NCI-H526 (cell line): ENCODE results near the gene DVL2.

Experiments
- DNase-seq, 2 experiments: peaks; one replicate each; lab custom pipeline; 2025; lab: John Stamatoyannopoulos, UW

Gene DVL2

DNA sequence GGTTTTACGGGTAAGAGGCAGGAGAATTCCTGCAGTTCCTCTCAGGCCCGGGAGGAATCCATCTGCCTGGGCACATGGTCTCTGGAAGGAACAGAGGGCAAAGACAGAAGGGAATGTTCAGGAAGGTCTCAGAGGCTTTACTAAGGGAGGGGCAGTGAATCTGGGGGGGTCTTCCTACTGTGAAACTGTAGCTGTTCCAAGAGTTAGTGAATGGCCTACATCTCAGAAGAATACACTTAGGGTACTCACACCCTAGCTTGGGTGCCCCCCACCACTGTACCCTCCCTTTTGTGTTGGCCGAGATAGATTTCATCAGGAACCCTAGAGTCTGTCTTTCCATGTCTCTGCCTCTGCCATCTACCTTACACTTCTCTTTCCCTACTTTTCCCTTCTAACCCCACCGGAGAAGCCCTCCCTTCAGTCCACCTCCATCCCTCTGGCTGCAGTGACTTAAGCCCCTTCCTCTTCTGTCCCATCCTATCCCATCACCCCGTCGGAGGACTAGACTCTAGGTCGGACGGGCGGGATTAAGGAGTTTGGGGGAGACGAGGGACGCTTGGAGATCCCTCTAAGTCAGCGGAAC is 15.0 kb downstream of the DVL2 start:
- no peak for DNase-seq

DNA sequence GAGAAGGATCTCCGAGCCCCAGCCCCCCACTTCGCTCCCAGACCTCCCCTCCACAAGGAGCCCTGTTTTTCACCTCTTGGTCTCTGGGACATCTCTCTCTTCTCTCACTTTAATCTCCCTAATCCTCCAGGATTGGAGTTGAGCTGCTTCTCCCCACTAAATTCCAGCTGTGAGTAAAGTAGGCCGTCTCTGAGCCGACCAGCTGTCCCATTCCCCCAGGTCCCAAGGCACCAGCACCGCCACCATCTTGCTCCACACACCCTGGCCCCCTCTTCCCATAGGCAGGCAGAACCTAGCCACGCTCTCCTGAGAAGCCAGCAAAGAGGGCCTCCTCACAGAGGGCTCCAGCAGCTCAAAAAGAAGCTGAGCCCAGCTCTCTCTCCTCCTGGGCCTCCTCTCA is 15.6 kb downstream of the DVL2 start:
- no peak for DNase-seq

DNA sequence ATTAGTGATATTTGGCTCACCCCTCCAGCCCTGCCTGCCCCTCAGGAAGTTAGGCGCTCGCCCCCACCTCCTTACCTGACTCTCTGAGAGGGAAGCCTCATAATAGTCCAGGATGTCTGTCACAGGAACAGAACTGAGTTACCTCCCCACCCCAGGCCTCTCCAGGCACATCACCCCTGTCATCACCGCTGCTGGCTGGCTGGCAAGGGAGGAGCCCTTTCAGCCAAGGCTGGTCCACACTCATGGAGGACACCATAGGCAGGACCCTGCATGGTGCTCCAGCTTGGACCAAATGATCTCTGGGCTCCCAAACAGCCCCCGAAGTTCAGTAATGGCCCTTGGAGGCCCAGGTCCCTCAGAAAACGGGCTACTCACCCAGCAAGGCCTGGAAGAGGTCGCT is 16.2 kb downstream of the DVL2 start:
- no peak for DNase-seq

DNA sequence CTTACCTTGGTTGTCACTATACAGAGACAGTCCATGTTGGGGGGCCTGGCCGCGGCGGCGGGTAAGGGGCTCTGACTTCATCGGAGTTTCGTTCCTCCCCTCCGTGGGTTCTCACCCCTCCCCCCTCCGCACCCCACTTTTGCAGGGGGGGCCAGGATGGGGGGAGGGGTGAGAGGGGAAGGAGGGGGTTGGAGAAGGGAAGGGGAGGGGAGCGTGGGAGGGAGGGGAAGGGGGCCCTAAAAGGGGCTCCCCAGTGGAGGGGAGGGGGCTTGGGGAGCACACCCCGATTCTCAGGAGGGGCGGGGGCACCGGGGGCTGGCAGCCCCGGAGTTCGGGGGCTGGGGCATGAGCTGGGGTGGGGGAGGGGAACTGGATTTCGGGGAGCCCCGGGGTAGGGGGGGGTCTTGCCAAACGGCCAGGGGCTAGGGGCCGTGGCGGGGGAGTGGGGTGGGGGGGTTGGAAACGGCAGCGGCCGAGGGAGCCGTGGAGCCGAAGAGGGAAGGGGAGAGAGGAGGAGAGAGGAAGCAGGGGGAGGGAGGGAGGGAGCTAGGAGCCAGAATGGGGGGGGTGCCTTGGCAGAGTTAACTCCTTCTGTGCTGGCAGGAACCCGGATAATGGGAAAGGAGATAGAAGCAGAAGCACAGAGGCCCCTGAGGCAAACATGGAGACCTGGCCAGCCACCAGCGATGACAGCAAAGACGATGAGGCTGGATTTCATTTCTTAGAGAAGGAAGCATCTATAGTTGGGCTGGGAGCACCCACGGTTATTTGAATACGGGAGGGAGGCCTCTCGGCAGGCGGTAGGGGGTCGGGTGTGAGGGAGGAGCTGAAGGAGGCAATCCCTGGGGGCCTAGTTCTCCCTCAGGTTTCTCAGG is 17.0 kb downstream of the DVL2 start:
- DNase-seq = peak in 1 of 2 experiments; percentile 61

DNA sequence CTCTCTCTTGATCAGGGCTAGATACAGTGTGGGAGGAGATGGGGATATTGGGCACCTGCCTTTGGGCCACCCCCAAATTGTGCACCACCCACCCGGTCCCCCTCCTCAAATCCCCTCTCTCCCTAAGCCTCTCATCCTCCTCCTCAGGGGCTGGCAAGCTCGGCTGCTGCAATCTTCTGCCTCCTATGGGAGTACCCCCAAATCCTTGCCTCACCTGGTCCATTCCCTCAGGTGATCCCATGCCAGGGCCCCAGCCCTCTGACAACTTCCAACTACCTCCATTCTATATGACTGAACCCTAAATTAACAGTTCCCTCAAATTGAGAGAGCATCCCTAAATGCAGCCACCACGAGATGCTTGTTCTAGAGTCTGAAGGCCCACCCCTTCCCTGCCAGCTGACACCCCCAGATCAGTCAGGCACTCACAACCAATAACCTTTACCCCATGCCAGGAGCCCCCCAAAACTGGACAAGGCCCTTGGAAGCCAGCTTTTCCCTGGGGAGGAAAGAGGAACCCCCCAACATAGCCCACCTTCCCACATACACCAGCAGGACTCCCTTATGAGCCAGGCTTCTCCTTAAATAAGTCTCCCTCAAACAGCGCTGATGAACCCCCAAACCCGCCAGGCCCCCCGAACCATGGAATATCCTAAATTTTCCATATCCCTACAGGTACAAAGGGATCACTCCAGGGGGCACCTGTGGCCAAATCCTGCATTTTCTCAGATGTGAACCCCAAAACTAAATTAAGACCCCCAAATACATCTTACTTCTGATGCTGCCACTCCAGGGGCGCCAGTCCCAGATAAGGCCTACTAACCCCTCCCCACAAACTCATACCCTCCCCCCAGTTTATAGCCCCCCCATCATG is 17.8 kb downstream of the DVL2 start:
- DNase-seq = no peak

DNA sequence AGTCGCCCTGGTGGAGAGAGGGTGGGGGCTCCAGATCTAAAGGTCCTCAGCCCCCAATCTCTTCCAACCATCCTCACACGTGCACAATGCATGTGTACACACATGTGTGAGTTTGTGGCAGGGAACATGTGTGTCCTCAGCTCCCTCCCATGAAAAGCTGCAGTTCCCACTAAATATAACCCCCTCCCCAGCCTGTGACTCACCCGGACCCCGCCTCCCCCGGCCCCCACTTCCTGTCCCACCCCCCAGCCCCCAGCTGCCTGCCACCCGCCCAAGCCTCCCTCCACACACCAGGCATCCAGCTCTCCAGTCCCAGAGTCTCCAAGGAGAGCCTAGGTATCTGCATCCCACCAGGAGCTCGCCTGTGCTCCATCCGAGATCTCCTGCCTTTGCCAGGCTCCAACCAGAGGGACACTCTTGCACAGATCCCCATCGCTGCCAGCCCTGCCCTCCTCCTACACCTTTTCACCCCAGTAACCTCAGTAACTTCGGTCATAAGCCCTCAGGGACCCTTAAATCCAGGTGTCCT is 18.6 kb downstream of the DVL2 start:
- no peak for DNase-seq

DNA sequence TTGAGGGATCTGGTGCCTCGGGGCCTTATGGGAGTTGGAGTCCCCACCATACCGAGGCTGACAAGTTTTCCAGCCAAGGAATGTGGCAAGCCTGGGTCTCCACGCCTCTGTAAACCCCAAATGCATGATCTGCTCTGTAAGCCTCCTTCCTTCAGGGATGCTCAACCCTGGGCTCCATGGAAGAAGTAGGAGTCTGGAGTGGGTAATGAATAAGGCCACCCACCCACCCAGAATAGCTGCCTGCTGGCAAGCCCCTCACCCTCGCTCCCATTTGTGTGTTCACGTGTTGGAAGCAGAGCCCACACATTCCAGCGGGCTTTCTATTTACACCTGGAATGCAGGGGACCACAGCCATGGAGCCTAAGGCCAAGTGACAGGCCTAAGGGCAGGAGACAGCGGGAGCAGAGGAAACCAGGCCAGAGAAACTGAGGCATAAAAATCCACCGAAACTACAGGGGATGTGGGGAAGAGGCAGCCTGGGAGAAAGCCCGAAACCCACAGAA is 19.1 kb downstream of the DVL2 start:
- no peak for DNase-seq

DNA sequence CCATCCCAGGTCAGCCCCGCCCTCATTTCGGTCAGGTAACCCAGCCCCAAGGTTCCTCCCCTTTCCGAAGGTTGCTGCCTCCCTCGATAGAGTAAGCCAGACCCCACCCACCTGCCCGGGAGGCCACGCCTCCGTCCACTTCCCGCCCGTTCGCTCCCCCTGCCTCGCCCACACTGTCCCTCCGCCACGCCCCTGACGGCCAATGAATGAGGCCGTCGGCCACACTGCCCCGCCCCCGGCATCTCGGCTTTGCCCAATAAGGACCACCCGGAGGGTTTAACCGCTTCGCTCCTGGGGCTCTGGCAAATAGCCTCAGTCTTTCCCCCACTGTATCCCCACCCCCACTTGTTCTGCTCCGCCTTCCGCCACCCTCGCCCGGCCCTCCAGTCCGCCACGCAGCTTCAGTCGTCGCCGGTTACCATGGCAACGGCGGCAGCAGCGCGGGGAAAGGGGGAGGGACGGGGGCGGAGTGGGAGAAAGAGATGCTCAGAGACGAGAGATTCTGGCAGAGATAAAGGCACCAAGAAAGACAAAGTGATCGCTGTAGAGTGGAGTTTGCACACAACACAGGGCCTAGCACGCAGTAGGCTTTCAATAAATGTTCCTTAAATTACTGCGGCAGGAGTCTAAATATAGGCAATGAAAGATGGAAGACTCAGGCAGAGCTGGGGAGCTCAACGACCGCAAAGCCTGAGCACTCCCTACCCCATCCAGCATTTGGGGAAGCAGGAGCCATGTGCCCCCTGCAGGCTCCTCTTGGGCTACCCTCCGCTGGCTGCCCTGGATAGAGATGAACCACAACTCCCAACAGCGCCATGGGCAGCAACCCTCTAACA is 19.8 kb downstream of the DVL2 start:
- DNase-seq = peak; percentile 92 to 98

DNA sequence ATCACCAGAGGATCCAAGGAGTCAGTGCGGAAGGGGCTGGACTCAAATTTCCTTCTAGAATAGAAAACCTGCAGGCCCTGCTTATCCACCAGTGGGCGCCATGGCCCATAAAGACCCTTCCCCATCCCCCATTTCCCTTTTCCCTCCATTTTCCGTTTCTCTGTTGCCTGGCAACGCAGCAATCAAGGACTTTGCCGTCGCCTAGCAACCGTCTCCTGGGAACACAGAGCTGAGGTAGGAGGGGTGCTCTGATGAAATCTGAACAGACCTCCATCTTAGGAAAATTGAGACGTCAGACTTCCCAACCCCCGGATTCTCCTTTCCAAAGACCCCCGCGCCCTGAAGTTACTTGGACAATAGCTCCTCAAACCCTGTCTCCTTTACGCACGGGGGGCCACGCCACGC is 20.4 kb downstream of the DVL2 start:
- peak; percentile 87 to 91 for DNase-seq

DNA sequence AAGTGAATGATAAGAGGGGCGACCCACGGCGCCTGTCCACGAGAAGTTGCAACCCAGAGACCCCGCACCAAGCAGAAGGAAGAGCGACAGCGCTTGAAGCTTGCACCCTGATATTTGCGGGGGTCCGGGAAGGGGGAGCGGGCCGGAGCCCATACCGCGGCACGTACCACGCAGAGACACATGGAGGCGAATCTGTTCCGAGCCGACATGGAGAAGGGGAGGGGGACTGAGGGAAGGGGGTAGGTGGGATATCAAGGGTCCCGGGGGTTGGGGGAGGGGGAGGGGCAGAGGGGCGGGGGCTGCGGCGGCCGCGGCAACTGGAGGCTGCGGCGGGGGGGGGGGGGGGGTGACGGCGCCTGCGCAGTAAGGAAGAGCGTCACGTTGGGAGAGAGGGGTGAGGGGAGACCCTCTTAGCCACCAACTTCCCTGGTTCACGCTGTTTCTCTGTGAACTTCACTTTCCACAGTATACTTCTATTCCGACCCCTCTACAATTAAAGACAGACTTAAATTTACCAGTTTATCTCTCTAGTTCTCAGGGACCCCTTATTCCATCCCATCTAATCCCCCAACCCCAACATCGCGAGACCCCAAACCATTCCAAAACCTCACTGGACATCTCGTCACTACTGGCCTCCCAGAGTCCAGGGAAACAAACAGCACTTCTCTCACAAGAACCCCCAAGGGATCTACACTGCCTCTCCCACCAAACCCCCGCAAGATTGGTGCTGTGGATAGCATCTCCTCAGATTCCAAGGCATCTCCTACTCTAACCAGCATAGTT is 22.6 kb downstream of the DVL2 start:
- DNase-seq = no peak

DNA sequence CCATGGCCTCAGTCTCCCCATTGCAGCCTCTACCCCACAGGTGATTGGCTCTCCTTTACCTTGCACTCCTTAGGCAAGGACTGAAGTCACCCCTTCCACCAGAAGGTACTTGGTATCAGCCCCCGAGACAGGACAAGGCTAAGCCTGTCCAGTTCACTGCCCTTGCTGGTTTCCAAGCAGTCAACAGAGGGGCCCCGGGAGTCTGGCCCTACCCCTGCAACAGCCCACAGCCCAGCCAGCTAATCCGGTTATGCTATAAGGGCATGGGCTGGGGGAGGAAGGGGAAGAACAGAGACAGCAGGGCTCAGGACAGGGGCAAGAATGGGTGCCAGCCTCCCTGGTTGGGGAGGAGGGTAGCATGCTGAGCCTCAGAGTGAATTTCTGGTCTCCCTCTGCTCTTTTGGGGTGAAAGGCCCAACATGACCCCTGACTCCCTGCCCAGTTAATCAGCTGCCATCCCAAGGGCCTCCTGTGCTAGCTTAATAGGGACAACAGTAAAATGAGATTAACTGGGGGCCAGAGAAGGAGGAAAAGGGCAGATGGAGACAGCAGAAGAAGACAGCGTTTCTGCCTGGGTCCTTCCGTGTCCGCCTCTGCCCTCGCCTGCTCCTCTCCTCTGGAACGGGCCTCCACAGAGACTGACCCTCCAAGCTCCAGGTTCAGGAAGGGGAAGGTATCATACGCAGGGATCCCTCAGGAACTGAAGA is 25.4 kb downstream of the DVL2 start:
- DNase-seq = no peak

DNA sequence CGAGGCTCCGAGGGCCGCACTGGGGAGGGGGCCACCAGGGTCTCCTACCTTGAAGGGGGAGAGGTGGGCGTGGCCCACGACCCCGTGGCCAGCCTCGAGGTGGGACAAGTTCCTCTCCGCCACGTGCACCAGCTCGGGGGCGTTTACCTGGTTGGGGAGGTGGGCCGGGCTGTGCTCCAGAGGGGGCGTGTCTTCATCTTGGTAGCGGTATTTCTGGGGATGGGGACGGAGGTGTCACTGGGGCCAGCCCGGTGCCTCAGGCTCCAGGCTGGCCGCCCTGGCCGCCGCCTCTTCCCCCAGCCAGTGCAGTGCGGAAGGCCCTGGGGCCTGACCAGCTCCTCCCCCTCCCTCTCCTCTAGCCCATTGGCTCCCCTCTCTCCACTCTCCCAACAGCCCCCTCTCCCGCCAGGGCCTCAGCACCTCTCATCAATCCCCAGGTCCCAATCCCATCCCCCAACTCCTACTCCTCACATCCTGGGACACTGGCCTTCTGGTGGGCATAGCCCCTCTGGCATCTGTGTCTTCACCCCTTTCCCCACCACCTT is 26.2 kb downstream of the DVL2 start:
- no peak for DNase-seq

DNA sequence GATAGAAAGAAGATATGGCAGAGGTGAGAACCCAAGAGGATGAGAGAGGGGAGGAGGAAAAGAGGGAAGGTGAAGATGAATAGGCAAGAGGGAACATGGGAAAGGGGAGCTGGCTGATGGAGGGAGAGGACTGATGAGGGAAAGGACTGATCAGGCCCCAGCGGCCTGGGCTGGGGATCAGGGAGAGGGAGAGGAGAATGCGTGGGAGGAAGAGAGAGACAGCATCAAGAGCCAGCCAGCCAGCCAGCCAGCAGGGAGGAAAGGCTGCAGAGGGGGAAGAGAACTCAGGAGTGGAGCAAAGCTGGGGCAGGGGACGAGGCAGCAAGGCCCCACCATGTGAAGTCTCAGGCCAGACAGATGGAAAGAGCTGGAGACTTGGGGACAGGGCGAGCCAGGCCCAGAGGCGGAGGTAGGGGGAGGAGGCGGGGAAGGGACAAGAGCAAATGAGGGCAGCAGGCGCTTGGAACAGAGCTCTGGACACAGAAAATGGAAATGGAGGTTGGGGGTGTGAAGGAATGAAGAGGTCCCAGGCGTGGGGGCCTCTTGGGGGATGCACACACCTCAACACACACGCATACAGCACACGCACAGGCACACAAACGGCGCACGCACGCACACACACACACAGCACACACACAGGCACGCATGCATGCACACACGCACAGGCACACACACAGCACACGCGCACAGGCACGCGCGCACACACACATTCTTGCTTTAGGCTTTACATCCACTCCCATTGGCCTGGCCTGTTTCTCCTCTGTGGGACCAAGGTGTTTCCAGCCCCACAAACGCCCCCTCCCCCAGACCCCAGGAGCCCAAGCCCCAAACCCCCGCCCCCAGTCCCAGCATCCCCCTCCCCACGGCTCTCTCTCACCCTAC is 27.0 kb downstream of the DVL2 start:
- DNase-seq = no peak

DNA sequence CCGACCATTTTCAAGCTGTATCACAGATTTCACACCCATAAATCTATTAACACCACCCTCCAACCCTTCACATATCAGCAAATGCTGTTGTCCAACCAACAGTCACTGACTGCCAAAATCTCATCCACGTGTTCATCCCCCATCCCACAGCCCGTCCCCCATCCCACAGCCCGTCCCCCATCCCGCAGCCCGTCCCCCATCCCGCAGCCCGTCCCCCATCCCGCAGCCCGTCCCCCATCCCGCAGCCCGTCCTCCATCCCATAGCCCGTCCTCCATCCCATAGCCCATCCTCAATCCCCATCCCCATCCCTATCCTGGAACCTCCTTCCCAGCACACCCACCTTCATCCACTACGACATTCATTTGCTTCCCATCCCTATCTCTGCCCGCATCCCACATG is 28.8 kb downstream of the DVL2 start:
- no peak for DNase-seq

DNA sequence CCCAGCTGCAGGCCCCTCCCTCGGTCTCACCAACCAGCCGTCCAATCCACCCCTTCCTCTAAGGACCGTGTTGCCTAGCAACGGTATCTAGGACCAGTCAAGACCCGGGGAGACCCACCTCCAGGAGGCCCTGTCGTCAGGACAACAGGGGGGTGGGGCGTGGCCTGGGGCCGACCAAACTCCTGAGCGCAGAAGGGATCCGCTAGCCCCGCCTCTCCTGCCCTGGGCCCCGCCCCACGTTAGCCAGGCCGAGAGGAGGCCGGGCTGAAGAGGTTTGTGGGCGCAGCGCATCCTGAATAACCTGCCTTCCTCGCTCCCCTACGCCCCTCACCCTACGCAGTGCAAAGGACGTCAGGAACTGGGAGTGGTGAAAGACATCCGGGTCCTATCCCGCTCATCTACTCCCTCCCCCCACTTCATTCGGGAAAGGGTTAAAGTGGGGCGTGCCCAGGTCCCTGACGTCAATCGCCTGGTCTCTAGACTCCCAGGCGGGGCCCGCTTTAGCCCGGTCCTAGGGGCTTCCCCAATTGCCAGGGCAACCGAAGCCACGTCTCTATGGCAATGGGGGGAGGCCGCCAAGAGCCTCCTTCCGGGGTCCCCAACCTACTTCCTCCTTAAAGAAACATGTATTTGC is 29.4 kb downstream of the DVL2 start:
- peak; percentile 61 to 73 for DNase-seq

DNA sequence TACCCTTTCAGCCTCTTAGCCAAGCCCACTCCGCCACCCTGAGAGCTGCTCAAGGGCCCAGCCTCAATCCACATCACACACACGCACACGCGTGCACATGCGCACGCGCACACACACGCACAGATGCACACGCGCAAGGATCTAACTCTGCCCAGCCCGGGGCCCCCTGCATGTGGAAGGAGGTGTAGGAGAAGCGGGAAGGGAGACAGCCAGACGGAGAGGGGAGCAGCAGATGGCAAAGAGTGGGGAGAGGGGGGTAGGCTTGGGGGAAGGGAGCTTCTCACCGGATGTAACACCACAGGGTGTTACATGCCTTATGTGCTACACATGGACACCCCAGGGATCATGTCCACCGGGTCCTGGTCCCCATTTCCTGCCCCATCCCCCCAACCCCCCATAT is 30.0 kb downstream of the DVL2 start:
- DNase-seq = no peak

DNA sequence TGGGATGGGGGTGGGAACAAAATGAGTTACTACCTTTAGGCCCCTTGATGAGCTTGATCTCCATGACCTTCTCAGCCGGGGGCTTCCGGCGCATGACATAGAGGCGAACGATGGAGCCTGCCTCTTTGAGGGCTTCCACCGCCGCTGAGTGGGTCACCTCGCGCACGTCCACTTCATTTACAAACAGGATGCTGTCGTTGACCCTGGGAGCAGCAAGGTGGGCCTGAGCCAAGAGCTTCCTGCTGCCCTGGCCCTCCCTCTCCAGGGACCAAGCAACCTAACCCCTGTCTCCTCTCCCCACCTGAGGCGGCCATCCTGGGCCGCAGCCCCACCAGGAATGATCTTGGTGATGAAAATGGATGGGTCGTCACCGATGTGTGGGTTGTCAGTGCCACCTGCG is 30.9 kb downstream of the DVL2 start:
- DNase-seq = no peak
